Smooth muscle cell (in vitro differentiated cells): Measurements from ENCODE around the gene BDKRB1. TPM values are rescaled to one million over a fixed set of nuclear protein-coding genes. Genes with fewer than 3 reads are reported as not detected.

Source experiments
- DNase-seq: peaks from one replicate; lab custom pipeline; 2025; ENCODE audit not compliant: unreplicated experiment; lab: John Stamatoyannopoulos, UW
- H2AFZ ChIP-seq: fragments of 200-600 bp; sonication (generic); 2 replicates; pipeline ENCODE4 v1.6.0; 2016; ENCODE audit warnings: antibody characterized with exemption, low read depth, mild to moderate bottlenecking
- H3F3A ChIP-seq: fragments of 200-600 bp; sonication (generic); 2 replicates; pipeline ENCODE4 v1.6.0; 2017; ENCODE audit warnings: antibody characterized with exemption, low read depth
- H3K27ac ChIP-seq: fragments of 200-600 bp; sonication (generic); 2 replicates; pipeline ENCODE4 v1.5.1; 2016; ENCODE audit warnings: low read depth, mild to moderate bottlenecking
- H3K27me3 ChIP-seq: fragments of 200-600 bp; sonication (generic); 2 replicates; pipeline ENCODE4 v1.6.1; 2016; ENCODE audit warnings: low read depth, mild to moderate bottlenecking
- H3K36me3 ChIP-seq: fragments of 200-600 bp; sonication (generic); 2 replicates; pipeline ENCODE4 v1.5.1; 2016; ENCODE audit warnings: low read depth
- H3K4me1 ChIP-seq: fragments of 200-600 bp; sonication (generic); 2 replicates; pipeline ENCODE4 v1.5.1; 2016; ENCODE audit warnings: low read depth
- H3K4me2 ChIP-seq: fragments of 200-600 bp; sonication (generic); 2 replicates; pipeline ENCODE4 v1.6.0; 2016; ENCODE audit warnings: mild to moderate bottlenecking
- H3K4me3 ChIP-seq: fragments of 200-600 bp; sonication (generic); 2 replicates; pipeline ENCODE4 v1.5.1; 2016; ENCODE audit warnings: mild to moderate bottlenecking
- H3K79me2 ChIP-seq: fragments of 200-600 bp; sonication (generic); 2 replicates; pipeline ENCODE4 v1.6.0; 2016; ENCODE audit warnings: low read depth, mild to moderate bottlenecking
- H3K9ac ChIP-seq: fragments of 200-600 bp; sonication (generic); 2 replicates; pipeline ENCODE4 v1.6.0; 2016; ENCODE audit warnings: low read depth
- H3K9me3 ChIP-seq: fragments of 200-600 bp; sonication (generic); replicated peaks from 2 replicates; pipeline ENCODE4 v1.5.1; 2016; ENCODE audit warnings: low read depth
- H4K20me1 ChIP-seq: fragments of 200-600 bp; sonication (generic); 2 replicates; pipeline ENCODE4 v1.6.0; 2016; ENCODE audit warnings: low read depth
- WGBS: methylation state at CpG from one replicate; pipeline ENCODE4 v1.1.7; 2016; ENCODE audit warnings: low lambda C conversion rate; 5-methylcytosine and 5-hydroxymethylcytosine counted together
- polyA plus RNA-seq: library from polyadenylated mRNA; unstranded; fragments of >200 nt; fragmentation: Nextera tagmentation; extraction: Ambion mirVana; gene quantifications from 2 replicates; pipeline ENCODE4 v1.2.1, GENCODE V29; 2016
- total RNA-seq: library from RNA; depleted of rRNA; stranded (reverse); fragments of >200 nt; gene quantifications from 2 replicates; pipeline ENCODE4 v1.2.3, GENCODE V29; 2014
- TF ChIP-seq, protein P1 (sequence below): fragments of 200-600 bp; sonication (generic); IDR thresholded peaks from 2 replicates; pipeline ENCODE4 v1.5.1; 2017; ENCODE audit warnings: borderline replicate concordance, mild to moderate bottlenecking, antibody characterized with exemption; ENCODE audit not compliant: insufficient read depth, poor library complexity, severe bottlenecking

Gene BDKRB1
- total and polyA plus RNA-seq, 2 experiments from 2014 or later: 28.2 to 29.3 TPM

DNA sequence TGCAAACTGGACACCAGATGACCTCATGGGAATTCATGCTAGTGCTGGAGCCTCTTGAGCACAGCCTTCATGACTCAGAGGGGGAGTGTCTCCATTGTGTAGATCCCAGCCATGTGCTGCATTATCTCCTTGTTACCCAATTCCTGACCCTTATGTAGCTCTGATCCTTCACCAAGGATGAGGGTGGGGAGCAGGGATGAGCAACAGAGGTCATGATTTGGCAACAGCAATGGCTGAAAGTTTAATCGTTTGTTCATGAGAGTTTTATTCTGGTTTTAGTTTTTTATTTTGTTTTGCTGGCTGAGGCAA lies 9.5 kb upstream of the BDKRB1 start:
- no peak overlapping the region for H2AFZ ChIP-seq
- TF ChIP-seq, protein P1, sequence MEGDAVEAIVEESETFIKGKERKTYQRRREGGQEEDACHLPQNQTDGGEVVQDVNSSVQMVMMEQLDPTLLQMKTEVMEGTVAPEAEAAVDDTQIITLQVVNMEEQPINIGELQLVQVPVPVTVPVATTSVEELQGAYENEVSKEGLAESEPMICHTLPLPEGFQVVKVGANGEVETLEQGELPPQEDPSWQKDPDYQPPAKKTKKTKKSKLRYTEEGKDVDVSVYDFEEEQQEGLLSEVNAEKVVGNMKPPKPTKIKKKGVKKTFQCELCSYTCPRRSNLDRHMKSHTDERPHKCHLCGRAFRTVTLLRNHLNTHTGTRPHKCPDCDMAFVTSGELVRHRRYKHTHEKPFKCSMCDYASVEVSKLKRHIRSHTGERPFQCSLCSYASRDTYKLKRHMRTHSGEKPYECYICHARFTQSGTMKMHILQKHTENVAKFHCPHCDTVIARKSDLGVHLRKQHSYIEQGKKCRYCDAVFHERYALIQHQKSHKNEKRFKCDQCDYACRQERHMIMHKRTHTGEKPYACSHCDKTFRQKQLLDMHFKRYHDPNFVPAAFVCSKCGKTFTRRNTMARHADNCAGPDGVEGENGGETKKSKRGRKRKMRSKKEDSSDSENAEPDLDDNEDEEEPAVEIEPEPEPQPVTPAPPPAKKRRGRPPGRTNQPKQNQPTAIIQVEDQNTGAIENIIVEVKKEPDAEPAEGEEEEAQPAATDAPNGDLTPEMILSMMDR: no peak
- peak overlapping the region; percentile 59 for H3K4me2 ChIP-seq
- H3K4me3 ChIP-seq: no peak overlapping the region
- H3K27ac ChIP-seq: peak overlapping the region; percentile 94
- no peaks in the 10 kb centered on the region for H4K20me1 ChIP-seq
- H3K79me2 ChIP-seq: no peaks in the 10 kb centered on the region
- 34% methylated on average over 1 of the region's 1 CpG for WGBS
- no peaks in the 10 kb centered on the region for H3K27me3 ChIP-seq
- no peaks in the 10 kb centered on the region for H3K9me3 ChIP-seq
- H3K9ac ChIP-seq: peak overlapping the region; percentile 48
- no peak for DNase-seq
- H3F3A ChIP-seq: peaks cover 25% of the 10 kb centered on the region
- peaks cover 7% of the 10 kb centered on the region for H3K4me1 ChIP-seq
- H3K36me3 ChIP-seq: no peaks in the 10 kb centered on the region

DNA sequence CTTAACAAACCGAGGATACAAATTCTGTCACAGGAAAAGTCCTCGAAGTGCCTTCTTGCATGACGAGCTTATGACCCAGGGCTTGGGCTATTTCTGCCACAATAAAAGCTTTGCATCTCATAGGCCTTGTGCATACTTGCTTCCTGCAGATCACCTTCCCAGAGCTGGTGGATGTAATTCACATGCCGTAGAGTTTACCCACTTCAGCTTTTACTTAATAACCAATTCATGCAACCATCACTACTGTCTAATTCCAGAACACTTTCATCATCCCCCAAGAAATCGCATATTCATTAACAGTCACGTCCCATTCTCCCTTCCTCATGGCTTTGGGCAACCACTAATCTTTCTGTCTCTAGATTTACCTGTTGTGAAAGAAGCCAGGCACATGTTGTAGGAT lies 9.0 kb upstream of the BDKRB1 start:
- Histone ChIP-seq H3F3A (peaks cover 25% of the 10 kb centered on the region), H3K9me3 (no peaks in the 10 kb centered on the region), H2AFZ (no peak overlapping the region), H3K9ac (peak overlapping the region; percentile 45), H3K4me2 (peak overlapping the region; percentile 30), H3K27ac (peak overlapping the region; percentile 94), H3K4me3 (no peak overlapping the region), H4K20me1 (no peaks in the 10 kb centered on the region), H3K79me2 (no peaks in the 10 kb centered on the region), H3K27me3 (no peaks in the 10 kb centered on the region), H3K36me3 (no peaks in the 10 kb centered on the region), H3K4me1 (peaks cover 7% of the 10 kb centered on the region)
- TF ChIP-seq, protein P1: no peak
- WGBS: 77% methylated on average over 6 of the region's 6 CpGs
- no peak for DNase-seq

DNA sequence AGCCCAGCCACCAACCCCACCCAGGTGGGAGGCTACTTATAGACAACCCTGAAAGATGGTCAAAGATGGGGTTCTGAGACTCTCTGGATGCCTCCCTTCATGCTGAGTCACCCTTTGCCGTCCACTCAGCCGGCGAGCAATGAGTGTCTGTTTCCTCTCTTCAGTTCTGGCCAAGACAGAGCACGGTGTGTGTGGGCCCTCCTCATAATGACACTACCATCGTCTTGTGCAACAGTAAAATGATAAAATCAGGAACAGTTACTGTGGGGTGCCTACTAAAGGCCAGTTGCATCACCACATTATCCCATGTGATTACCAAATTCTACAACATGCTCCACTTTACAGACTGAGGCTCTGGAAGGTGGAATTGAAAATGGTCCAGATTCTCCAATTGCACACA lies 7.0 kb upstream of the BDKRB1 start:
- Histone ChIP-seq H2AFZ (no peak overlapping the region), H3K4me3 (no peak overlapping the region), H3F3A (peaks cover 29% of the 10 kb centered on the region), H3K9me3 (no peaks in the 10 kb centered on the region), H3K36me3 (no peaks in the 10 kb centered on the region), H3K27me3 (no peaks in the 10 kb centered on the region), H3K27ac (peak overlapping the region; percentile 75), H4K20me1 (no peaks in the 10 kb centered on the region), H3K4me1 (peaks cover 7% of the 10 kb centered on the region), H3K79me2 (no peaks in the 10 kb centered on the region), H3K9ac (no peak overlapping the region), H3K4me2 (peak overlapping the region; percentile 33)
- 2% methylated on average over 5 of the region's 5 CpGs for WGBS
- TF ChIP-seq, protein P1: no peak
- DNase-seq: peak; percentile 16

DNA sequence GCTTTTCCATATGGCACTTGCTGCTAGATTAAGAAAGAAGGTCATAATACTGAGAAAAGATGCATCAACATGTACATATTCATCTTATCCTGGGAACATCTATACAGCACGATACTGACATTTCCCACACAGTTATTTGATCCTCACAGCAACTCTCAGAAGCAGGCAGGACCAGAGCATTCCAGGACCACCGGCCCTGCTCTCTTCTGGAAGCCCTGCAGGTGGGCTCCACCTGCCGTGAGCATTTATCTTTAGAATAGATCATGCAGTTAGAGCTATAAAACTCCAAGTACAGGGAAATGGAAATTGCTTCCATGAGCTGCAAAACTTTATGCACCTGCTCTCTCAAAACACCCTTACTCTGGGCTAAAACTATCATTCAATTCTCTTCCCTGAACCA lies 5.5 kb upstream of the BDKRB1 start:
- DNase-seq: no peak
- no peak overlapping the region for H2AFZ ChIP-seq
- WGBS: 83% methylated on average over 3 of the region's 3 CpGs
- no peak overlapping the region for H3K4me2 ChIP-seq
- H3F3A ChIP-seq: peaks cover 38% of the 10 kb centered on the region
- no peaks in the 10 kb centered on the region for H3K79me2 ChIP-seq
- no peaks in the 10 kb centered on the region for H3K36me3 ChIP-seq
- no peak overlapping the region for H3K9ac ChIP-seq
- no peaks in the 10 kb centered on the region for H4K20me1 ChIP-seq
- no peak overlapping the region for H3K27ac ChIP-seq
- H3K27me3 ChIP-seq: no peaks in the 10 kb centered on the region
- TF ChIP-seq, protein P1: no peak
- no peak overlapping the region for H3K4me3 ChIP-seq
- peaks cover 17% of the 10 kb centered on the region for H3K4me1 ChIP-seq
- H3K9me3 ChIP-seq: no peaks in the 10 kb centered on the region
